Stimulated activated CD4-positive, alpha-beta T cell treated with anti-CD3 and anti-CD28 coated beads, Interleukin-4, amount 100 ng/mL, for 24 hours (primary cell): Measurements from ENCODE around the gene NUDT9.
"Not testable (repeated sequence)": the region's sequence is repeated elsewhere in the genome, so short reads cannot be mapped to it uniquely, and the experiment has no call there.

Experiments
- DNase-seq: peaks from one replicate; pipeline ENCODE4 v3.0.0-alpha.2; 2020

The NUDT9 gene

GRCh38 chr4:87410157-87410556 is 12.2 kb upstream of the NUDT9 start:
- no peak for DNase-seq

GRCh38 chr4:87410679-87411078 is 11.7 kb upstream of the NUDT9 start:
- no peak for DNase-seq

GRCh38 chr4:87414816-87415215 is 7.6 kb upstream of the NUDT9 start:
- no peak for DNase-seq

- DNase-seq, result no peak
Observed at GRCh38 chr4:87416965-87417364, 5.4 kb upstream of the NUDT9 start.

- not testable (repeated sequence) for DNase-seq
Observed at GRCh38 chr4:87418410-87418809, 4.0 kb upstream of the NUDT9 start.

GRCh38 chr4:87419578-87420249 is 2.7 kb upstream of the NUDT9 start:
- DNase-seq, result no peak

GRCh38 chr4:87420276-87420830 is 2.0 kb upstream of the NUDT9 start:
- no peak for DNase-seq

- no peak for DNase-seq
Observed at GRCh38 chr4:87423317-87424098, 1.1 kb downstream of the NUDT9 start.

GRCh38 chr4:87424099-87424543 is 1.7 kb downstream of the NUDT9 start:
- DNase-seq, result not testable (repeated sequence)

GRCh38 chr4:87425711-87426110 is 3.3 kb downstream of the NUDT9 start:
- DNase-seq, result no peak

- no peak for DNase-seq
Observed at GRCh38 chr4:87426865-87427517, 4.6 kb downstream of the NUDT9 start.

- DNase-seq, result no peak
Observed at GRCh38 chr4:87427518-87427868, 5.1 kb downstream of the NUDT9 start.

GRCh38 chr4:87428979-87429378 is 6.6 kb downstream of the NUDT9 start:
- DNase-seq, result no peak

GRCh38 chr4:87430038-87430437 is 7.7 kb downstream of the NUDT9 start:
- DNase-seq, result no peak

- DNase-seq, result no peak
Observed at GRCh38 chr4:87433342-87433741, 11.0 kb downstream of the NUDT9 start.

GRCh38 chr4:87442889-87443288 is 20.5 kb downstream of the NUDT9 start:
- no peak for DNase-seq

GRCh38 chr4:87444741-87445140 is 22.4 kb downstream of the NUDT9 start:
- no peak for DNase-seq

GRCh38 chr4:87445964-87446363 is 23.6 kb downstream of the NUDT9 start:
- DNase-seq, result no peak

GRCh38 chr4:87446375-87446774 is 24.0 kb downstream of the NUDT9 start:
- not testable (repeated sequence) for DNase-seq

GRCh38 chr4:87451537-87451936 is 29.2 kb downstream of the NUDT9 start:
- DNase-seq, result no peak

- no peak for DNase-seq
Observed at GRCh38 chr4:87458913-87459312, 36.5 kb downstream of the NUDT9 start.

- DNase-seq, result no peak
Observed at GRCh38 chr4:87461281-87461700, 38.9 kb downstream of the NUDT9 start.

GRCh38 chr4:87462102-87462501 is 39.7 kb downstream of the NUDT9 start:
- no peak for DNase-seq
